Measurements from ENCODE around the gene ZNF275. TPM values are rescaled to one million over a fixed set of nuclear protein-coding genes. Genes with fewer than 3 reads are reported as not detected.

ZNF275 gene
- total and polyA plus RNA-seq, 2 of the 4 experiments (the other 2 are of a cell fraction): 6.6 to 9.7 TPM

DNA sequence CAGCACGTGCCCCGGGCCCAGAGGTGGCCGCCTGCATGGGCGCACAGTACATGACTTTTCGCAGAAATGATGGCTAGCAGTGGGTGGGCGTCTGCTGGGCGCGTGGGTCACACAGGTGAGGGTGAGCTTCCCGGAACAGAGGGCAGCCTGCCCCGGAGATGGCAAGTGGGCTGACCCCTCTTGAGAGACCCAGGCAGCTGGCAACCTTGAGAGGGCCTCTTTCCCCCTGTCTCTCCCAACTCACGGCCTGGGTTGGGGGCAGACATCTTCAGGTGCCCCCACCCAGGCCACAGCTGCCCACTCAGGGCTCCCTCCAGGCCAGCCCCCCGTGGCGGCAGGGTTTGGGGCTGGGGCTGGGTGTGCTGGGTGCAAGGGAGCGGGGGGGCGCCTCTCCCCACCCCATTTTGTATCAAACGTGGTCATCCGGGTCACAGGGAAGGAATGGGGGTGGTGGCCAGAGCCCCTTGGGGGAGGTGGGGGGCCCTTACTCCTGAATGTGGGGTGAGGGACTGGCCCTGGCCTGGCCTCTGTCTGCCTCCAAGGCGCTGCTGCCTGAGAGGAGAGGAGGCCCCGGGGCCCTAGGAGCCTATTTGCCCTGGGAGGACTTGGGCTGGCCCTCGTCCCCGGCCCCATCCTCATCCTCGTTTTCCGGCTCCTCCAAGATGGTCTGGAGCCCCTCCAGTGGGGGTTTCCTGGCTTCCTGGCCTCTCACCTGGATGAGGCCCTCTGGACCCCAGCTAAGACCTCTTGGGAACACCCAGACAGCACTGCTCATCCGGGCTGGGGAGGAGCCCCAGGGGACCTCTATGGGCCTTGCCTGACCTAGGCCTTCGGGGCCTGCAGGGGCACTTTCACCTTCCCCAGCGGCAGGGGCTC lies 62.6 kb downstream of the ZNF275 start:
- dilution Hi-C loops (cut with HindIII; ENCODE audit: low sequenced_read_pairs, unreplicated experiment) (no loop called here), intact Hi-C loops (cut with micrococcal nuclease) (no loop called here), in situ Hi-C loops (cut with MboI; ENCODE audit: low sequenced_read_pairs) (no loop called here)
- WGBS, 2 experiments (ENCODE audit: extremely low coverage in 2 of 2, insufficient read length in 1 of 2): 78% methylated on average over 6 of the region's 26 CpGs; no CpG with 5 or more reads in 1 of the 2 experiments
- Histone ChIP-seq H3K9ac (ENCODE audit: low read depth, low read length) (no peak overlapping the region), H3K4me3 (ENCODE audit: insufficient read depth, low read depth, low read length) (no peak overlapping the region), H2BK20ac (ENCODE audit: low read depth, low read length) (no peak overlapping the region), H3K14ac (replicated peaks; ENCODE audit: low read depth, low read length) (no peak overlapping the region), H4K91ac (ENCODE audit: insufficient read depth, low read depth, low read length) (no peak overlapping the region), H3K4ac (ENCODE audit: low read depth, low read length) (no peak overlapping the region), H3K23ac (ENCODE audit: low read depth, low read length) (no peak overlapping the region), H3K27ac (ENCODE audit: insufficient read depth, low read length) (no peak overlapping the region), H2BK5ac (ENCODE audit: low read depth, low read length, poor library complexity, severe bottlenecking) (no peak overlapping the region), H3K4me1 (ENCODE audit: control insufficient read depth, insufficient read depth, low read length) (no peaks in the 10 kb centered on the region), H2AK5ac (ENCODE audit: low read depth, low read length) (no peak overlapping the region), H3K9me1 (ENCODE audit: insufficient read depth, low read length) (no peaks in the 10 kb centered on the region), H3K56ac (ENCODE audit: extremely low read depth, insufficient read depth, low read length) (no peak overlapping the region), H4K5ac (ENCODE audit: low read depth, low read length) (no peak overlapping the region), H2AK9ac (replicated peaks; ENCODE audit: low read depth, low read length, poor library complexity) (no peak overlapping the region), H3K9me3 (ENCODE audit: control insufficient read depth, insufficient read depth, low read length) (peaks cover 3% of the 10 kb centered on the region; the same call in 1 of the 2 replicates), H3K27me3 (ENCODE audit: control insufficient read depth, insufficient read depth, low read length) (peaks cover 9% of the 10 kb centered on the region; the same call in 1 of the 2 replicates), H4K20me1 (ENCODE audit: insufficient read depth, low read length) (no peaks in the 10 kb centered on the region), H3K4me2 (ENCODE audit: low read depth, low read length) (no peak overlapping the region), H3K18ac (ENCODE audit: low read depth, low read length) (no peak overlapping the region), H2BK15ac (ENCODE audit: low read depth, low read length) (no peak overlapping the region), H2AFZ (replicated peaks; ENCODE audit: low read length, poor library complexity) (no peak overlapping the region), H3K36me3 (ENCODE audit: control insufficient read depth, insufficient read depth, low read length) (no peaks in the 10 kb centered on the region), H3K79me1 (ENCODE audit: low read depth in 1 of 2, low read length in 2 of 2) (no peaks in the 10 kb centered on the region), H4K8ac (ENCODE audit: low read depth in 2 of 2, low read length in 2 of 2) (no peak overlapping the region), H2BK120ac (ENCODE audit: low read depth, low read length) (no peak overlapping the region)
- DNase-seq: no peak
- TF ChIP-seq POLR2A (IDR thresholded peaks at IDR 0.05; ENCODE audit: low read depth, low read length) (no peak), MXI1 (IDR thresholded peaks at IDR 0.05; ENCODE audit: borderline replicate concordance, low read depth, low read length) (no peak), RCOR1 (IDR thresholded peaks at IDR 0.05; ENCODE audit: insufficient replicate concordance, low read length) (no peak), MAFK (IDR thresholded peaks at IDR 0.05; ENCODE audit: low read depth, low read length) (no peak), RFX5 (IDR thresholded peaks at IDR 0.05; ENCODE audit: low read depth, low read length) (no peak), MAZ (IDR thresholded peaks at IDR 0.05; ENCODE audit: borderline replicate concordance, low read depth, low read length) (no peak), FOS (IDR thresholded peaks at IDR 0.05; ENCODE audit: low read depth, low read length) (no peak), SMC3 (IDR thresholded peaks at IDR 0.05; ENCODE audit: low read depth, low read length) (no peak)
- TF ChIP-seq, protein P1, sequence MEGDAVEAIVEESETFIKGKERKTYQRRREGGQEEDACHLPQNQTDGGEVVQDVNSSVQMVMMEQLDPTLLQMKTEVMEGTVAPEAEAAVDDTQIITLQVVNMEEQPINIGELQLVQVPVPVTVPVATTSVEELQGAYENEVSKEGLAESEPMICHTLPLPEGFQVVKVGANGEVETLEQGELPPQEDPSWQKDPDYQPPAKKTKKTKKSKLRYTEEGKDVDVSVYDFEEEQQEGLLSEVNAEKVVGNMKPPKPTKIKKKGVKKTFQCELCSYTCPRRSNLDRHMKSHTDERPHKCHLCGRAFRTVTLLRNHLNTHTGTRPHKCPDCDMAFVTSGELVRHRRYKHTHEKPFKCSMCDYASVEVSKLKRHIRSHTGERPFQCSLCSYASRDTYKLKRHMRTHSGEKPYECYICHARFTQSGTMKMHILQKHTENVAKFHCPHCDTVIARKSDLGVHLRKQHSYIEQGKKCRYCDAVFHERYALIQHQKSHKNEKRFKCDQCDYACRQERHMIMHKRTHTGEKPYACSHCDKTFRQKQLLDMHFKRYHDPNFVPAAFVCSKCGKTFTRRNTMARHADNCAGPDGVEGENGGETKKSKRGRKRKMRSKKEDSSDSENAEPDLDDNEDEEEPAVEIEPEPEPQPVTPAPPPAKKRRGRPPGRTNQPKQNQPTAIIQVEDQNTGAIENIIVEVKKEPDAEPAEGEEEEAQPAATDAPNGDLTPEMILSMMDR (conservative IDR thresholded peaks at IDR 0.05; ENCODE audit: low read depth, low read length): no peak
- TF ChIP-seq, protein P2, sequence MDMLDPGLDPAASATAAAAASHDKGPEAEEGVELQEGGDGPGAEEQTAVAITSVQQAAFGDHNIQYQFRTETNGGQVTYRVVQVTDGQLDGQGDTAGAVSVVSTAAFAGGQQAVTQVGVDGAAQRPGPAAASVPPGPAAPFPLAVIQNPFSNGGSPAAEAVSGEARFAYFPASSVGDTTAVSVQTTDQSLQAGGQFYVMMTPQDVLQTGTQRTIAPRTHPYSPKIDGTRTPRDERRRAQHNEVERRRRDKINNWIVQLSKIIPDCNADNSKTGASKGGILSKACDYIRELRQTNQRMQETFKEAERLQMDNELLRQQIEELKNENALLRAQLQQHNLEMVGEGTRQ (IDR thresholded peaks at IDR 0.05; ENCODE audit: low read depth, low read length): no peak
- BruUV-seq (replicated peaks): no TSS peak
- ATAC-seq (ENCODE audit: low read depth): no peak
- CTCF ChIA-PET: no interaction called here
- POLR2A ChIA-PET (ENCODE audit: unreplicated experiment): no interaction called here
